SH-SY5Y (cell line): ENCODE data around the gene RPL9.

Source experiments
- GATA2 ChIP-seq: IDR thresholded peaks from 2 replicates; pipeline ENCODE4 v1.6.1; 2011; ENCODE audit warnings: mild to moderate bottlenecking, low read depth, low read length
- GATA3 ChIP-seq: IDR thresholded peaks from 2 replicates; pipeline ENCODE4 v1.6.1; 2011; ENCODE audit warnings: low read depth, mild to moderate bottlenecking, low read length, moderate library complexity

DNA sequence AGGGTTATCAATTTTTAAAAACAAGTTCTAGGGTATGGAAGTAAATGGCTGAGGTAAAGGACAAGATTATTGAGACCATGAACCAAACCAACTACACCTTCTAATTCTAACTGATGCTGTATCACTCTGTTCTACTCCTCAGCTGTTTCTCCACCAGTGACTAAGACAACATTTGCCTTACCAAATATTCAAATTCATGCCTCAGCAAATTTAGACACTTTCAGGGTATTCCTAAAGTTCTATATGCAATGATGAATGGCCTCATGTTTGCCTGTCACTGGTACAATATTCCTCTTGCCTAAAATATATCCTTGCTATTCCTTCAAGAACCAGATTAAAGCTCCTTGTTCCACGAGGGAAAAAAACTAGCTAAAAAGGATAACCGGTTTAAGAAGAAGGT, 5.0 kb downstream of the RPL9 start:
- TF ChIP-seq GATA2 (no peak), GATA3 (no peak)
